Large intestine (tissue), 3 donors: ENCODE data around the gene CBFA2T2. TPM values are rescaled to one million over a fixed set of nuclear protein-coding genes. Genes with fewer than 3 reads are reported as not detected.
"Not testable (repeated sequence)": the region's sequence is repeated elsewhere in the genome, so short reads cannot be mapped to it uniquely, and the experiment has no call there.

Source experiments
- DNase-seq, 2 donors: peaks; one replicate each; pipeline versions ENCODE4 v3.0.0 to v3.0.0-alpha.2; 2013
- H3K27ac ChIP-seq: one replicate; pipeline ENCODE4 v1.5.1; 2013; ENCODE audit warnings: low read length
- H3K27me3 ChIP-seq: 2 replicates; pipeline ENCODE4 v1.6.1; 2013; ENCODE audit warnings: low read length; ENCODE audit not compliant: control insufficient read depth, insufficient read depth
- H3K36me3 ChIP-seq: 2 replicates; pipeline ENCODE4 v1.6.1; 2013; ENCODE audit warnings: low read length; ENCODE audit not compliant: control insufficient read depth, insufficient read depth
- H3K4me1 ChIP-seq: one replicate; pipeline ENCODE4 v1.6.1; 2013; ENCODE audit warnings: low read length; ENCODE audit not compliant: control insufficient read depth, insufficient read depth
- H3K4me3 ChIP-seq: one replicate; pipeline ENCODE4 v1.5.1; 2013; ENCODE audit warnings: low read length
- H3K9me3 ChIP-seq: one replicate; pipeline ENCODE4 v1.6.1; 2013; ENCODE audit warnings: mild to moderate bottlenecking, low read depth, low read length, moderate library complexity; ENCODE audit not compliant: control insufficient read depth
- WGBS: methylation state at CpG from one replicate; pipeline ENCODE4 v1.1.5; 2013; ENCODE audit warnings: low lambda C conversion rate; ENCODE audit not compliant: insufficient coverage; 5-methylcytosine and 5-hydroxymethylcytosine counted together
- polyA plus RNA-seq: library from polyadenylated mRNA; unstranded; fragments of 120-200 nt; gene quantifications from one replicate; pipeline ENCODE4 v1.2.1, GENCODE V29; 2013

Gene CBFA2T2
- polyA plus RNA-seq, 1 donor = 29.1 TPM

GRCh38 chr20:33622705-33623365 lies 132.9 kb downstream of the CBFA2T2 start:
- Histone ChIP-seq H3K9me3 (no peaks in the 10 kb centered on the region), H3K36me3 (peaks cover 71% of the 10 kb centered on the region), H3K27me3 (no peaks in the 10 kb centered on the region), H3K27ac (no peak overlapping the region), H3K4me1 (no peaks in the 10 kb centered on the region), H3K4me3 (no peak overlapping the region)
- no CpG with 5 or more reads among the region's 10 CpGs for WGBS
- no peak for DNase-seq

GRCh38 chr20:33624399-33624798 lies 134.5 kb downstream of the CBFA2T2 start:
- H3K27me3 ChIP-seq = no peaks in the 10 kb centered on the region
- no CpG with 5 or more reads among the region's 3 CpGs for WGBS
- H3K9me3 ChIP-seq = no peaks in the 10 kb centered on the region
- H3K27ac ChIP-seq = no peak overlapping the region
- peaks cover 76% of the 10 kb centered on the region for H3K36me3 ChIP-seq
- no peak overlapping the region for H3K4me3 ChIP-seq
- DNase-seq = no peak
- H3K4me1 ChIP-seq = no peaks in the 10 kb centered on the region

- H3K27ac ChIP-seq = no peak overlapping the region
- H3K9me3 ChIP-seq = no peaks in the 10 kb centered on the region
- H3K4me1 ChIP-seq = no peaks in the 10 kb centered on the region
- no peak for DNase-seq
- 100% methylated on average over 1 of the region's 4 CpGs for WGBS
- no peaks in the 10 kb centered on the region for H3K27me3 ChIP-seq
- no peak overlapping the region for H3K4me3 ChIP-seq
- peaks cover 77% of the 10 kb centered on the region for H3K36me3 ChIP-seq
Measured at GRCh38 chr20:33626190-33626589, 136.3 kb downstream of the CBFA2T2 start.

DNA sequence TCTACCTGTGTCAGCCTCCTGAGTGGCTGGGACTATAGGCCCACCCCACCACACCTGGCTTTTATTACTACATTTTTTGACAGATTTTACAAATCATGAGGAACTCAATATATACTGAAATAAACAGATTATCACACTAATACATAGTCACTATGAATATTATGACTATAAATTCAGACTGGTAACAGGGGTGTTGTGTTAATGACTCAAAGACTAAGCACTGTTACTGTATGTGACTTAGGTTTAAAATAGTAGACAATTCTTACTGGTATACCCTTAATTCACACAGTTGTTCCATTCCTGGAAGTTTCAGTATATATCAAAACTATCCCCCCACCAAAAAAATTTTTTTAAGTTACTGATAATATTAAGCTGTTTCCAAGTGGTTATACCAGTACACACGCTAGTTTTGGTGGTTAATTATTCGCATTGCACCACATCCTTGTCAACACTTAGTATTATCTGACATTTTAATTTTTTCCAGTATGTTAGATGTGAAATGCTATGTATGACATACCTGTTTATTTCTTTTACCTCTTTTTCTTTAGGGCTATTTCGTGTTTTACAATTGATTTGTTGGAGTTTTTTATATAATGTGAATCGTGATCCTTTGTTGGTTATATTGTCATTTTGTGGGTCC lies 137.8 kb downstream of the CBFA2T2 start:
- H3K36me3 ChIP-seq = peaks cover 82% of the 10 kb centered on the region
- H3K27ac ChIP-seq = no peak overlapping the region
- H3K4me1 ChIP-seq = no peaks in the 10 kb centered on the region
- WGBS = 100% methylated on average over 2 of the region's 4 CpGs
- no peaks in the 10 kb centered on the region for H3K9me3 ChIP-seq
- no peak for DNase-seq
- H3K4me3 ChIP-seq = no peak overlapping the region
- H3K27me3 ChIP-seq = no peaks in the 10 kb centered on the region

GRCh38 chr20:33629533-33629932 lies 139.6 kb downstream of the CBFA2T2 start:
- no peak for DNase-seq
- Histone ChIP-seq H3K4me1 (no peaks in the 10 kb centered on the region), H3K36me3 (peaks cover 77% of the 10 kb centered on the region), H3K27ac (no peak overlapping the region), H3K4me3 (no peak overlapping the region), H3K27me3 (no peaks in the 10 kb centered on the region), H3K9me3 (no peaks in the 10 kb centered on the region)
- 100% methylated on average over 2 of the region's 10 CpGs for WGBS

- DNase-seq = no peak
- no peak overlapping the region for H3K4me3 ChIP-seq
- no peak overlapping the region for H3K27ac ChIP-seq
- peaks cover 73% of the 10 kb centered on the region for H3K36me3 ChIP-seq
- no peaks in the 10 kb centered on the region for H3K4me1 ChIP-seq
- H3K9me3 ChIP-seq = no peaks in the 10 kb centered on the region
- 100% methylated on average over 1 of the region's 5 CpGs for WGBS
- H3K27me3 ChIP-seq = no peaks in the 10 kb centered on the region
Measured at GRCh38 chr20:33629979-33630378, 140.1 kb downstream of the CBFA2T2 start.

DNA sequence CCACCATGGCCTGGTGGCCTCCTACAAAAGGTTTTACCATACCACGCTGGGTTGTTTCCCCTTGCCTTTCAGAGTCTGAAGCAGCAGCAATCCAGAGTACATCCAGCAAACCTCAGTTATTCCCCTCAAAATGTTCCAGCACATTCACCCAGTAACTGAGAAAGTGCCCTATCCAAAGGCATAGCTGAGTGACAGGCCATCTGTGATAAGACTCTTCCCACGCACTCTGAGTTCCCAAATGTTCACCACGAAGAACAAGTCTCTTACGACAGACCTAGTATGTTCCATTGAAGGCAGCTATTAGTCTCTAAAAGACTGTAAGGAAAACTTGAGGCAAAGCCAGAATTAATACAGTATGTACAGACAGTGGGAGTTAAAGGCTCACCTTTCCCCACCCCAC lies 140.6 kb downstream of the CBFA2T2 start:
- DNase-seq = no peak
- Histone ChIP-seq H3K27me3 (no peaks in the 10 kb centered on the region), H3K9me3 (no peaks in the 10 kb centered on the region), H3K4me1 (no peaks in the 10 kb centered on the region), H3K27ac (no peak overlapping the region), H3K36me3 (peaks cover 72% of the 10 kb centered on the region), H3K4me3 (no peak overlapping the region)
- 83% methylated on average over 1 of the region's 4 CpGs for WGBS

DNA sequence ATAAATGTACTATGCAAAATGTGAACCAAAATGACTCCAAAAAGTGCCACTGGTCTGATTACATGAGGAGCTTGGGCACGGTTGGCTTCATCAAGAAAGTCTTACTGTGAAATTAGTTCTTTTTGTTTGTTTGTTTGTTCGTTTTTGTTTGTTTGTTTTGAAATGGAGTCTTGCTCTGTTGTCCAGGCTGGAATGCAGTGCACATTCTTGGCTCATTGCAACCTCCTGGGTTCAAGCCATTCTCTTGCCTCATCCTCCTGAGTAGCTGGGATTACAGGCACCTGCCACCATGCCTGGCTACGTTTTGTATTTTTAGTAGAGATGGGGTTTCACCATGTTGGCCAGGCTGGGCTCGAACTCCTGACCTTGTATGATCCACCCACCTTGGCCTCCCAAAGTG lies 142.0 kb downstream of the CBFA2T2 start:
- H3K27me3 ChIP-seq, H3K4me1 ChIP-seq, DNase-seq, H3K4me3 ChIP-seq, H3K27ac ChIP-seq, H3K9me3 ChIP-seq: not testable (repeated sequence)
- no CpG with 5 or more reads among the region's 4 CpGs for WGBS
- H3K36me3 ChIP-seq = peaks cover 66% of the 10 kb centered on the region

GRCh38 chr20:33635341-33635740 lies 145.4 kb downstream of the CBFA2T2 start:
- Histone ChIP-seq H3K4me1 (no peaks in the 10 kb centered on the region), H3K9me3 (no peaks in the 10 kb centered on the region), H3K27ac (no peak overlapping the region), H3K36me3 (peaks cover 61% of the 10 kb centered on the region), H3K27me3 (no peaks in the 10 kb centered on the region), H3K4me3 (no peak overlapping the region)
- no peak for DNase-seq
- WGBS = no CpG with 5 or more reads among the region's 3 CpGs

DNA sequence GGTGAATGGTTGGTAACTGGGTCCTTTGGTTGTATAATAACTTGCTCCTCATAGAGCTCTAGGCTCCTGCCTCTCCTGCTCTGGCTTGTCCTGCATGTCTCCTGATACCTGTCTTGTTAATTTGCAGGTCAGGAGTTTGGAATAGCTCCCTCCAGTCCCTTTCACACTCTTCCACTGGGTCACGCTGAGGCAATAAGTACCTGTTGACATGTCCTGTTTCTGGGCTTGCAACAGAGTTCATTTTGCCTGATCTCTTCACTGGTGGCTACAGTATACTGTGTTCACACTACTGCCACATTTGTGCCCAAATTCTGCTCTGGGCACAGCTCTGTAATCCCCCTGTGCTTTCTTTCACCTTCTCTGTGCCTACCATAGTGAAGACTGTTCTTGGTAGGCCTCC lies 146.9 kb downstream of the CBFA2T2 start:
- no peak overlapping the region for H3K4me3 ChIP-seq
- H3K9me3 ChIP-seq = no peaks in the 10 kb centered on the region
- H3K4me1 ChIP-seq = no peaks in the 10 kb centered on the region
- H3K27ac ChIP-seq = no peak overlapping the region
- no peak for DNase-seq
- WGBS = no CpG with 5 or more reads among the region's 1 CpG
- no peaks in the 10 kb centered on the region for H3K27me3 ChIP-seq
- peaks cover 63% of the 10 kb centered on the region for H3K36me3 ChIP-seq

- H3K9me3 ChIP-seq = no peaks in the 10 kb centered on the region
- no peak for DNase-seq
- H3K27ac ChIP-seq = no peak overlapping the region
- no peak overlapping the region for H3K4me3 ChIP-seq
- no peaks in the 10 kb centered on the region for H3K27me3 ChIP-seq
- peaks cover 75% of the 10 kb centered on the region for H3K36me3 ChIP-seq
- peaks cover 12% of the 10 kb centered on the region for H3K4me1 ChIP-seq
- no CpG with 5 or more reads among the region's 13 CpGs for WGBS
Measured at GRCh38 chr20:33640287-33640686, 150.4 kb downstream of the CBFA2T2 start.
